ENCODE data around the gene KCNMB3.
"Not testable (repeated sequence)": the region's sequence is repeated elsewhere in the genome, so short reads cannot be mapped to it uniquely, and the experiment has no call there.

The KCNMB3 gene

GRCh38 chr3:179260949-179261765, 10.2 kb upstream of the KCNMB3 start:
- peak overlapping the region; percentile 65 for H2AFZ ChIP-seq (ENCODE audit: low read length)
- no peaks in the 10 kb centered on the region for H3K27me3 ChIP-seq (replicated peaks; ENCODE audit: insufficient read depth, low read length)
- H3K36me3 ChIP-seq (replicated peaks; ENCODE audit: insufficient read depth, low read length) = no peaks in the 10 kb centered on the region
- no peaks in the 10 kb centered on the region for H3K79me2 ChIP-seq (ENCODE audit: low read length)
- H3K4me2 ChIP-seq (ENCODE audit: low read depth, low read length) = peak overlapping the region; percentile 77
- no peaks in the 10 kb centered on the region for H3K9me2 ChIP-seq (replicated peaks; ENCODE audit: insufficient read depth, low read length)
- H3K4me3 ChIP-seq (ENCODE audit: low read length) = peak overlapping the region; percentile 64
- no peak overlapping the region for H3K27ac ChIP-seq (ENCODE audit: low read length)
- peak overlapping the region; percentile 42; the same call in 1 of the 2 replicates for H3K9ac ChIP-seq (ENCODE audit: low read length)
- TF ChIP-seq EZH2phosphoT487 (IDR thresholded peaks at IDR 0.05; ENCODE audit: low read length) = no peak
- TF ChIP-seq CTCF (IDR thresholded peaks at IDR 0.05; ENCODE audit: low read length) = no peak
- no peak for TF ChIP-seq EZH2 (optimal IDR thresholded peaks at IDR 0.05; ENCODE audit: low read depth, low read length)
- peak; percentile 79 for DNase-seq
- H4K20me1 ChIP-seq (ENCODE audit: insufficient read depth, low read length) = no peaks in the 10 kb centered on the region
- peaks cover 6% of the 10 kb centered on the region; the same call in 1 of the 2 replicates for H3F3A ChIP-seq (ENCODE audit: insufficient read depth, low read length)
- no peaks in the 10 kb centered on the region for H3K4me1 ChIP-seq (ENCODE audit: low read length)
- H3K9me3 ChIP-seq (replicated peaks; ENCODE audit: insufficient read depth, low read length) = no peaks in the 10 kb centered on the region

GRCh38 chr3:179259959-179260756, 9.2 kb upstream of the KCNMB3 start:
- not testable (repeated sequence) for H3K4me2 ChIP-seq (ENCODE audit: low read depth, low read length)

GRCh38 chr3:179258820-179259219, 7.9 kb upstream of the KCNMB3 start:
- Histone ChIP-seq H2AFZ (ENCODE audit: low read length) (no peak overlapping the region), H4K20me1 (ENCODE audit: insufficient read depth, low read length) (no peaks in the 10 kb centered on the region), H3K27me3 (replicated peaks; ENCODE audit: insufficient read depth, low read length) (no peaks in the 10 kb centered on the region), H3K9ac (ENCODE audit: low read length) (no peak overlapping the region), H3K79me2 (ENCODE audit: low read length) (no peaks in the 10 kb centered on the region), H3K9me2 (replicated peaks; ENCODE audit: insufficient read depth, low read length) (no peaks in the 10 kb centered on the region), H3K9me3 (replicated peaks; ENCODE audit: insufficient read depth, low read length) (no peaks in the 10 kb centered on the region), H3K4me2 (ENCODE audit: low read depth, low read length) (no peak overlapping the region), H3F3A (ENCODE audit: insufficient read depth, low read length) (peaks cover 6% of the 10 kb centered on the region; the same call in 1 of the 2 replicates), H3K27ac (ENCODE audit: low read length) (no peak overlapping the region), H3K36me3 (replicated peaks; ENCODE audit: insufficient read depth, low read length) (no peaks in the 10 kb centered on the region), H3K4me1 (ENCODE audit: low read length) (no peaks in the 10 kb centered on the region), H3K4me3 (ENCODE audit: low read length) (no peak overlapping the region)
- no peak for TF ChIP-seq CTCF (IDR thresholded peaks at IDR 0.05; ENCODE audit: low read length)
- TF ChIP-seq EZH2 (optimal IDR thresholded peaks at IDR 0.05; ENCODE audit: low read depth, low read length) = no peak
- TF ChIP-seq EZH2phosphoT487 (IDR thresholded peaks at IDR 0.05; ENCODE audit: low read length) = no peak
- DNase-seq = no peak

More at GRCh38 chr3:179259959-179260756, 9.2 kb upstream of the KCNMB3 start:
- not testable (repeated sequence) for H3K9me2 ChIP-seq (replicated peaks; ENCODE audit: insufficient read depth, low read length); H3F3A ChIP-seq (ENCODE audit: insufficient read depth, low read length); H2AFZ ChIP-seq (ENCODE audit: low read length); H3K27me3 ChIP-seq (replicated peaks; ENCODE audit: insufficient read depth, low read length); H4K20me1 ChIP-seq (ENCODE audit: insufficient read depth, low read length); H3K9me3 ChIP-seq (replicated peaks; ENCODE audit: insufficient read depth, low read length); H3K79me2 ChIP-seq (ENCODE audit: low read length); H3K4me1 ChIP-seq (ENCODE audit: low read length); H3K36me3 ChIP-seq (replicated peaks; ENCODE audit: insufficient read depth, low read length); H3K9ac ChIP-seq (ENCODE audit: low read length); H3K27ac ChIP-seq (ENCODE audit: low read length); H3K4me3 ChIP-seq (ENCODE audit: low read length); DNase-seq

- H3F3A ChIP-seq (ENCODE audit: insufficient read depth, low read length) = not testable (repeated sequence)
Measured at GRCh38 chr3:179257742-179258141, 6.8 kb upstream of the KCNMB3 start.

More at GRCh38 chr3:179257742-179258141, 6.8 kb upstream of the KCNMB3 start:
- not testable (repeated sequence) for H3K79me2 ChIP-seq (ENCODE audit: low read length); H3K27ac ChIP-seq (ENCODE audit: low read length); H3K4me1 ChIP-seq (ENCODE audit: low read length); H3K9me2 ChIP-seq (replicated peaks; ENCODE audit: insufficient read depth, low read length); H3K4me2 ChIP-seq (ENCODE audit: low read depth, low read length); H3K9ac ChIP-seq (ENCODE audit: low read length); H3K27me3 ChIP-seq (replicated peaks; ENCODE audit: insufficient read depth, low read length); H3K9me3 ChIP-seq (replicated peaks; ENCODE audit: insufficient read depth, low read length); H2AFZ ChIP-seq (ENCODE audit: low read length); DNase-seq; H3K4me3 ChIP-seq (ENCODE audit: low read length); H3K36me3 ChIP-seq (replicated peaks; ENCODE audit: insufficient read depth, low read length); H4K20me1 ChIP-seq (ENCODE audit: insufficient read depth, low read length)
